ENCODE measurements around the gene MFGE8. TPM values are rescaled to one million over a fixed set of nuclear protein-coding genes. Genes with fewer than 3 reads are reported as not detected.

MFGE8 gene
- total RNA-seq, 1 donor from 2014 or later, result 168 TPM

DNA sequence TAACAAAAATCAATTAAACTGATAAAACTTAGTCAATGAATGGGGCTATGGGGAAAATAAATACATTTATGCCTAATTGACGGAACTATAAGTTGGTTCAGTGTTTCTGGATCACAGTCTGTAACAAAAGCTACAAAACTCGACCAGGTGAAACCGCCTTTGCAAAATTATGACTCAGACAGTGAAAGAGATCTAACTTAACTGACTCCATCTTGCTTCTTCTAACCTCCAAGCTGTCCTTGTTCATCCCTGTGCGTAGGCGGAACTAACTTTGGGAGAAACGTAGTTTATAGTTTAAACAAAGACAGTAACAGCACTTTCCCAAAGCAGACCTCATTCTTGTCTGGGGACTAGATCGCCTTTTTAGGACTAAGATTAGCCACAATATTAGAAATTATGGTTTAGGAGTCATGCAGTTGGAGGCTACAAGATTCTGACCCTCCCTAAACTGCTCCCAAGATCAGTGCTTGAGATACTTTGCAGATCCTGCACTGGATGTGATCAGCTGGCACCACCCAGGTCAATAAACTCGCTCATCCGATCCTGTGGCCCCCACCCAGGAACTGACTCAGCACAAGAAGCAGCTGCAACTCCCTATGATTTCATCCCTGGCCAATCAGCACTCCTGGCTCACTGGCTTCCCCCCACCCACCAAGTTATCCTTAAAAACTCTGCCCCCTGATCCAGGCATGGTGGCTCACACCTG lies 7.2 kb upstream of the MFGE8 start:
- TF ChIP-seq CTCF (IDR thresholded peaks at IDR 0.05), result no peak
- no peaks in the 10 kb centered on the region for H3K9me3 ChIP-seq
- H3K27ac ChIP-seq, result no peak overlapping the region
- intact Hi-C loops (cut with DNase I), result no loop called here
- no peaks in the 10 kb centered on the region for H3K27me3 ChIP-seq
- H3K4me1 ChIP-seq, result no peaks in the 10 kb centered on the region
- no peak for DNase-seq
- no peak overlapping the region for H3K4me3 ChIP-seq
- no peaks in the 10 kb centered on the region for H3K36me3 ChIP-seq
- no peak for ATAC-seq

DNA sequence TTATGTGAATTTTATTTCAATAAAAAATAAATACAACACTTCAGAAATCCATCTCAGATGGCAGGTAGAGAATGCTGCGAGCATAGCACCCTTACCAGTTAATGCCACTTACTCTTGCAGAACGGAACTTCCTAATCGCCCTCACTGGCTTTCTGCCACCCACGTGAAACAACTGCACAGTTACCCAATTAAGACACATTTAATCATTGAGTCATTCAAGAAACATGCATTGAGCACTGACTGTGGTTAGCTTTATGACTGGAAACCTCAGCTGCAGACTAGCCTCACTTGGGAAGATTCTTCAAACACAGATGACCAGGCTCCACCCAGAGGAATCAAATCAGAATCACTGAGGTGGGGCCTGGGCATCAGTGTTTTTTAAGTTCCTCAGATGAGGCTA lies 5.6 kb upstream of the MFGE8 start:
- no peak for TF ChIP-seq CTCF (IDR thresholded peaks at IDR 0.05)
- H3K27ac ChIP-seq, result no peak overlapping the region
- intact Hi-C loops (cut with DNase I), result no loop called here
- no peaks in the 10 kb centered on the region for H3K36me3 ChIP-seq
- no peaks in the 10 kb centered on the region for H3K4me1 ChIP-seq
- ATAC-seq (peak; percentile 94), DNase-seq (no peak)
- H3K9me3 ChIP-seq, result no peaks in the 10 kb centered on the region
- H3K4me3 ChIP-seq, result no peak overlapping the region
- no peaks in the 10 kb centered on the region for H3K27me3 ChIP-seq

- H3K27ac ChIP-seq, result no peak overlapping the region
Observed at GRCh38 chr15:88917760-88918159, 4.6 kb upstream of the MFGE8 start.

GRCh38 chr15:88915354-88915753 lies 2.2 kb upstream of the MFGE8 start:
- Histone ChIP-seq H3K27me3 (no peaks in the 10 kb centered on the region), H3K27ac (no peak overlapping the region), H3K9me3 (no peaks in the 10 kb centered on the region), H3K4me3 (no peak overlapping the region), H3K36me3 (no peaks in the 10 kb centered on the region), H3K4me1 (peaks cover 12% of the 10 kb centered on the region)
- no peak for DNase-seq
- no peak for TF ChIP-seq CTCF (IDR thresholded peaks at IDR 0.05)
- no peak for ATAC-seq
- intact Hi-C loops (cut with DNase I), result no loop called here

More at GRCh38 chr15:88917760-88918159, 4.6 kb upstream of the MFGE8 start:
- H3K36me3 ChIP-seq, result no peaks in the 10 kb centered on the region
- TF ChIP-seq CTCF (IDR thresholded peaks at IDR 0.05), result no peak
- intact Hi-C loops (cut with DNase I), result no loop called here
- H3K4me3 ChIP-seq, result no peak overlapping the region
- H3K9me3 ChIP-seq, result no peaks in the 10 kb centered on the region
- no peaks in the 10 kb centered on the region for H3K27me3 ChIP-seq
- ATAC-seq (peak; percentile 52), DNase-seq (no peak)
- H3K4me1 ChIP-seq, result peaks cover under 1% of the 10 kb centered on the region

GRCh38 chr15:88913850-88914169 lies 631 bp upstream of the MFGE8 start:
- intact Hi-C loops (cut with DNase I), result no loop called here
- Histone ChIP-seq H3K9me3 (no peaks in the 10 kb centered on the region), H3K36me3 (peaks cover 10% of the 10 kb centered on the region), H3K27ac (no peak overlapping the region), H3K4me1 (peaks cover 12% of the 10 kb centered on the region), H3K27me3 (no peaks in the 10 kb centered on the region), H3K4me3 (peak overlapping the region; percentile 81)
- no peak for ATAC-seq
- TF ChIP-seq CTCF (IDR thresholded peaks at IDR 0.05), result no peak
- DNase-seq, result no peak

DNA sequence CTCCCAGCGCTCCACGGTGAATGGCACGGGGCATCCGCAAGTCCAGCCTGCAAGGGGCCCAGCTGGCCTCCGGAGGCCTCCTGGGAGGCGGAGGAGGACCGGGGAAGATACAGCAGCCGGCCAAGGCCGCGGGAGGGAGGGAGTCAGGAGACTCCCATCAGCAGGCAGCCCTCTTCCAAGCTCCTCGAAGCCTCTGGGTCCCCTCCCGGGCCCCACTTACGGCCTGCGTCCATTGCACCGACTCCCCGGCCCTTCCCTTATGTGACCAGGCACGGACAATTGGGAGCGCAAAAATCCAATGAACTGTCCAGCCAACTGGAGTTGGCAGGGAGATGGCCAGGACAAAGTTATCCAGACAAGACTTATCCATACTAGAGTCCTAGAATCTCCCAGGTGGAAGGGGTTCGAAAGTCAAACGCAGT lies 668 bp downstream of the MFGE8 start:
- H3K27me3 ChIP-seq, result no peaks in the 10 kb centered on the region
- no peak for TF ChIP-seq CTCF (IDR thresholded peaks at IDR 0.05)
- peak overlapping the region; percentile 70 for H3K27ac ChIP-seq
- peaks cover 16% of the 10 kb centered on the region for H3K36me3 ChIP-seq
- H3K9me3 ChIP-seq, result no peaks in the 10 kb centered on the region
- peak overlapping the region; percentile 81 for H3K4me3 ChIP-seq
- ATAC-seq, result no peak
- DNase-seq, result no peak
- intact Hi-C loops (cut with DNase I), result no loop called here
- H3K4me1 ChIP-seq, result peaks cover 12% of the 10 kb centered on the region

All from upper lobe of right lung (tissue), 1 donor.